Measurements from ENCODE around the gene GEMIN2. TPM values are rescaled to one million over a fixed set of nuclear protein-coding genes. Genes with fewer than 3 reads are reported as not detected.
"Not testable (repeated sequence)": the region's sequence is repeated elsewhere in the genome, so short reads cannot be mapped to it uniquely, and the experiment has no call there.

GEMIN2 gene
- total and polyA plus RNA-seq, 2 donors (not counting 3 experiments of a cell fraction or from before 2014, with no cell fraction given) = 14.3 to 19.5 TPM

DNA sequence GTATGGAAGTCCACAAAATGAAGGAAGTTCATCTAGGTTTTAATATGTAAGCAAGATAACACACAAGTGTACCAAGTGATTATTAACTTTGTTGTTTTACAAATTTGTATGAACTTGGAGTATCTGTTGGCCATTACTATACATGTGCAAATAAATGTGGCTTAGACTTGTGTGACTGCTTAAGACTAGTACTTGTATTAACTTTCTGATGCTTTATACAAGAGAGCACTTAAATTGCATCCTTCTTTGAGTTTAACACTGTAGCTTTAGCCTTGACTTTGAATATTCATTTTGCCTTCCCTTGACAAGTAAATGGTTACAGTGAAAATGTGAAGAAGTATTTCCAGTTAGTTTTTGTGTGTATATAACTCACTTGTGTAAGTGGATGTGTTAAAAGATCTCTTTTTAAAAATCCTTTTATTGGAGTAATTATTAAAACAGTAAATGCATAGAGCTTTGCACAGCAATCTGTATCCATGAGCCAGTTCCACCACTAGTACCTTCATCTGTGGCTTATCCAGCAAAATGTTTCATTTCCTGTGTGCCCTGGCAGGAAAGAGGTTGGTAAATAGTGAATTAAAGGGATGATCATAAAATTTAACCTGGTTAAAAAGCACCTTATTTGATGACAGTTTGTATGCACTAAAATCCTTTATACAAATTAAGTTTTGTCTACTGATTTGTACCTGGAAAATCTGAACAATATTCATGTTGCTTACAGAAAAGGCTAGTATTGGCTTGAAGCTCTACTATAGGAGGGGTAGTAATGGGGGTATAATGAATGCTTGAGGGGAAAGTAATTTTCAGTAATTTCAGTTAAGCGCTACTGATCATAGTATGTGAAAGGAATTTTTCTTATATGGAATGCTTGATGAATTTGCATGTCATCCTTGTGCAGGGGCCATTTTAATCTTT is 68.9 kb downstream of the GEMIN2 start:
- ChIA-PET CTCF (interaction anchor here (1.0 kb wide), 1 partner anchor 243 kb away, joined by 4 read pairs; no protein-coding TSS in a partner anchor), POLR2A (interaction anchor here (1.1 kb wide), 1 partner anchor 9 kb away, joined by 3 read pairs; no protein-coding TSS in a partner anchor)
- intact Hi-C loops (cut with micrococcal nuclease) (no loop called here), dilution Hi-C loops (cut with MboI; ENCODE audit: extremely low pct_ligation_motif_present, low sequenced_read_pairs) (no loop called here)
- no peak overlapping the region for H3K9ac ChIP-seq (replicated peaks; ENCODE audit: extremely low read depth, insufficient read depth, low read length)
- peaks cover 21% of the 10 kb centered on the region for H3K79me2 ChIP-seq (ENCODE audit: control insufficient read depth, insufficient read depth, low read length)
- H2AFZ ChIP-seq (ENCODE audit: low read depth, low read length) = no peak overlapping the region
- peaks cover 30% of the 10 kb centered on the region for H3K4me1 ChIP-seq (ENCODE audit: control insufficient read depth, extremely low read depth, insufficient read depth, low read length)
- DNase-seq (ENCODE audit: low read depth, low spot score) (no peak), FAIRE-seq (no peak)
- no TSS peak for BruUV-seq (replicated peaks)
- H4K20me1 ChIP-seq (replicated peaks; ENCODE audit: control insufficient read depth, extremely low read depth, insufficient read depth, low read length) = no peaks in the 10 kb centered on the region
- peaks cover 24 to 47% of the 10 kb centered on the region in 2 experiments for H3K36me3 ChIP-seq (ENCODE audit: control insufficient read depth in 2 of 2, extremely low read depth in 1 of 2, insufficient read depth in 2 of 2, low read length in 2 of 2)
- H3K4me2 ChIP-seq (ENCODE audit: insufficient read depth, low read length) = no peak overlapping the region
- TF ChIP-seq EZH2 (IDR thresholded peaks at IDR 0.05; ENCODE audit: borderline replicate concordance, low read depth, low read length, severe bottlenecking) = no peak
- TF ChIP-seq, protein P1, sequence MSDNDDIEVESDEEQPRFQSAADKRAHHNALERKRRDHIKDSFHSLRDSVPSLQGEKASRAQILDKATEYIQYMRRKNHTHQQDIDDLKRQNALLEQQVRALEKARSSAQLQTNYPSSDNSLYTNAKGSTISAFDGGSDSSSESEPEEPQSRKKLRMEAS (IDR thresholded peaks at IDR 0.05; ENCODE audit: insufficient read depth, insufficient read length) = no peak
- no peak for TF ChIP-seq POLR2A (IDR thresholded peaks at IDR 0.05; ENCODE audit: low read depth, low read length)
- no peak for TF ChIP-seq JUN (IDR thresholded peaks at IDR 0.05; ENCODE audit: borderline replicate concordance, insufficient read depth, insufficient read length, low read depth)
- no peak for TF ChIP-seq GATA2 (IDR thresholded peaks at IDR 0.05; ENCODE audit: insufficient read depth, insufficient read length, low read depth, low read length)
- no peaks in the 10 kb centered on the region for H3K27me3 ChIP-seq (ENCODE audit: control insufficient read depth in 2 of 2, insufficient read depth in 2 of 2, low read length in 2 of 2)
- no peaks in the 10 kb centered on the region for H3K9me1 ChIP-seq (replicated peaks; ENCODE audit: control insufficient read depth, extremely low read depth, insufficient read depth, low read length)
- no peaks in the 10 kb centered on the region for H3K9me3 ChIP-seq (replicated peaks; ENCODE audit: control insufficient read depth, insufficient read depth, low read length)
- no peak overlapping the region for H3K27ac ChIP-seq (ENCODE audit: insufficient read depth, low read depth, low read length)
- no peak overlapping the region for H3K4me3 ChIP-seq (replicated peaks in 1 of 3; ENCODE audit: insufficient read depth in 1 of 3, low read depth in 1 of 3, low read length in 3 of 3)

DNA sequence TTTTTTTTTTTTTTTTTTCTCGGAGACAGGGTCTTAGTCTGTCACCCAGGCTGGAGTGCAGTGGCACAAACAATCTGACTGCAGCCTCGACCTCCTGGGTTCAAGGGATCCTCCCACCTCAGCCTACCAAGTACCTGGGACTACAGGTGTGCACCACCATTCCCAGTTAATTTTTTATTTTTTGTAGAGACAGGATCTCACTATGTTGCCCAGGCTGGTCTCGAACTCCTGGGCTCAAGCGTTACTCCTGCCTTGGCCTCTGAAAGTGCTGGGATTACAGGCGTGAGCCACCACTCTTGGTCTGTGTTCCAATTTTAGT is 69.5 kb downstream of the GEMIN2 start:
- H2AFZ ChIP-seq (ENCODE audit: low read depth, low read length); H3K27ac ChIP-seq (ENCODE audit: insufficient read depth, low read depth, low read length); DNase-seq (ENCODE audit: low read depth, low spot score); FAIRE-seq; H3K27me3 ChIP-seq (ENCODE audit: control insufficient read depth in 2 of 2, insufficient read depth in 2 of 2, low read length in 2 of 2); H4K20me1 ChIP-seq (replicated peaks; ENCODE audit: control insufficient read depth, extremely low read depth, insufficient read depth, low read length); H3K9ac ChIP-seq (replicated peaks; ENCODE audit: extremely low read depth, insufficient read depth, low read length); H3K9me1 ChIP-seq (replicated peaks; ENCODE audit: control insufficient read depth, extremely low read depth, insufficient read depth, low read length); H3K9me3 ChIP-seq (replicated peaks; ENCODE audit: control insufficient read depth, insufficient read depth, low read length); POLR2A ChIA-PET; intact Hi-C loops (cut with micrococcal nuclease); H3K4me3 ChIP-seq (replicated peaks in 1 of 3; ENCODE audit: insufficient read depth in 1 of 3, low read depth in 1 of 3, low read length in 3 of 3); BruUV-seq (replicated peaks); dilution Hi-C loops (cut with MboI; ENCODE audit: extremely low pct_ligation_motif_present, low sequenced_read_pairs); H3K4me2 ChIP-seq (ENCODE audit: insufficient read depth, low read length): not testable (repeated sequence)
- peaks cover 18% of the 10 kb centered on the region for H3K79me2 ChIP-seq (ENCODE audit: control insufficient read depth, insufficient read depth, low read length)
- peaks cover 18 to 43% of the 10 kb centered on the region in 2 experiments for H3K36me3 ChIP-seq (ENCODE audit: control insufficient read depth in 2 of 2, extremely low read depth in 1 of 2, insufficient read depth in 2 of 2, low read length in 2 of 2)
- H3K4me1 ChIP-seq (ENCODE audit: control insufficient read depth, extremely low read depth, insufficient read depth, low read length) = peaks cover 26% of the 10 kb centered on the region
- CTCF ChIA-PET = interaction anchor here (1.0 kb wide), 1 partner anchor 243 kb away, joined by 4 read pairs; no protein-coding TSS in a partner anchor

Measured in endothelial cell of umbilical vein (primary cell).